NCI-H1105 treated with DMSO at 0.1 percent for 48 hours (cell line): ENCODE results near the gene TSPY4.
"Not testable (repeated sequence)": the region's sequence is repeated elsewhere in the genome, so short reads cannot be mapped to it uniquely, and the experiment has no call there.

Source experiments
- DNase-seq: peaks from one replicate; lab custom pipeline; 2025; lab: John Stamatoyannopoulos, UW

The TSPY4 gene, protein sequence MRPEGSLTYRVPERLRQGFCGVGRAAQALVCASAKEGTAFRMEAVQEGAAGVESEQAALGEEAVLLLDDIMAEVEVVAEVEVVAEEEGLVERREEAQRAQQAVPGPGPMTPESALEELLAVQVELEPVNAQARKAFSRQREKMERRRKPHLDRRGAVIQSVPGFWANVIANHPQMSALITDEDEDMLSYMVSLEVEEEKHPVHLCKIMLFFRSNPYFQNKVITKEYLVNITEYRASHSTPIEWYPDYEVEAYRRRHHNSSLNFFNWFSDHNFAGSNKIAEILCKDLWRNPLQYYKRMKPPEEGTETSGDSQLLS

DNA sequence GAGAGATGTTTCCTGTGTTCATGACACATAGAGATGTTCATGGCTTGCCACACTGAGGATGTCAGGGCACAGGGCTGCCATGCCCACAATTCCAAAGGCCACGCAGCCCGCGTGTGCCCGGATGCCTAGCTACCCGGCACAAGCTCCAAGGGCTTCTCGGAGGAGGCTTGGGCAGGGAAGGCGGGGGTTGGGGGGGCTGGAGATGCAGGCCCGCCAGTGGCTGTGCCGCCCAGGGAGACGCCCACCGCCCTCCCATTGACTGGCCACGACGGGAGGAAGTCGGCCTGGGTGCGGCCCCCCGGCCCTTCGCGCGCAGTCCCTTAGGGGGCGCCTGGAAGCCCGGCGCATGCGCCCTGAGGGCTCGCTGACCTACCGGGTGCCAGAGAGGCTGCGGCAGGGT lies at the start of gene TSPY4:
Gene TSPY4 (plus strand): TSS at position 301 of the 400 bp plus-strand sequence. CDS start 46 bp downstream, at position 347.
- DNase-seq: not testable (repeated sequence)

DNA sequence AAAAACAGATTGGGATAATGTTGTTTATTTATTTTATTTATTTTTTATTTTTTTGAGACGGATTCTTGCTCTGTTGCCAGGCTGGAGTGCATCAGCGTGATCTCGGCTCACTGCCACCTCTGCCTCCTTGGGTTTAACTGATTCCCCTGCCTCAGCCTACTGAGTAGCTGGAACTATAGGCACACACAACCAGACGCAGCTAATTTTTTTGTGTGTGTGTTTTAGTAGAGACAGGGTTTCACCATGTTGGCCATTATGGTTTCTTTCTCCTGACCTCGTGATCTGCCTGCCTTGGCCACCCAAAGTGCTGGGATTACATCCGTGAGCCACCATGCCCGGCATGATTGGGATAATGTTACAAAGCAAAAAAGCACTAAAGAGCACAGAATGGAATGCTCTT lies 16.3 kb upstream of the TSPY4 start:
- DNase-seq: no peak

DNA sequence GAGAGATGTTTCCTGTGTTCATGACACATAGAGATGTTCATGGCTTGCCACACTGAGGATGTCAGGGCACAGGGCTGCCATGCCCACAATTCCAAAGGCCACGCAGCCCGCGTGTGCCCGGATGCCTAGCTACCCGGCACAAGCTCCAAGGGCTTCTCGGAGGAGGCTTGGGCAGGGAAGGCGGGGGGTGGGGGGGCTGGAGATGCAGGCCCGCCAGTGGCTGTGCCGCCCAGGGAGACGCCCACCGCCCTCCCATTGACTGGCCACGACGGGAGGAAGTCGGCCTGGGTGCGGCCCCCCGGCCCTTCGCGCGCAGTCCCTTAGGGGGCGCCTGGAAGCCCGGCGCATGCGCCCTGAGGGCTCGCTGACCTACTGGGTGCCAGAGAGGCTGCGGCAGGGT lies 20.2 kb downstream of the TSPY4 start, which contains the start of gene TSPY8:
Gene TSPY8 (plus strand): TSS at position 301 of the 400 bp plus-strand sequence. CDS start 46 bp downstream, at position 347.
- not testable (repeated sequence) for DNase-seq
